GM19328 (cell line): ENCODE data around the gene RGPD3.
"Not testable (repeated sequence)": the region's sequence is repeated elsewhere in the genome, so short reads cannot be mapped to it uniquely, and the experiment has no call there.

Experiments used
- ATAC-seq: cut with Tn5 transposase; IDR thresholded peaks from one replicate; pipeline ENCODE4 v1.9.1; 2021; ENCODE audit warnings: mild to moderate bottlenecking, moderate library complexity; ENCODE audit not compliant: unreplicated experiment

RGPD3 gene

DNA sequence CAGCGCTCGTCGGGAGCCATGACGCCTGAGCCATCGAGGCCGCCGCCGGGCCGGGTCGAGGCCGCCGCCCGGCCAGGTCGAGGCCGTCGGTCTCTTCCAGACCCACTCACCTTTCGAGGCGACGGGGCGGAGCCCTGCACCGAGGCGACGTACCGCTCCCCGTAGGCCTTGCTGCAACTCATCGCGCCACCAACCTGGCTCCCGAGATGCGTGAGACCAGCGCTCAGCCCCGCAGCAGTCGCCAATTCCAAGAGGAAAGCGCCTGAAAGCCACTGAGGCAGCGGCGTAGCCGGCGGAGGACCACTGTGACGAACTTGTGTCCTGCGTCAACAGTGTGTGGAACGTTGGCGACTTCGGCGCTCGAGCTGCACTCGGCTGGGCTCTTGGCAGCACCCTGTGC is at the start of gene RGPD3:
TSS of gene RGPD3 (minus strand) at position 307 of the 400 bp plus-strand sequence. CDS start at position 182, 125 bp downstream.
- not testable (repeated sequence) for ATAC-seq

DNA sequence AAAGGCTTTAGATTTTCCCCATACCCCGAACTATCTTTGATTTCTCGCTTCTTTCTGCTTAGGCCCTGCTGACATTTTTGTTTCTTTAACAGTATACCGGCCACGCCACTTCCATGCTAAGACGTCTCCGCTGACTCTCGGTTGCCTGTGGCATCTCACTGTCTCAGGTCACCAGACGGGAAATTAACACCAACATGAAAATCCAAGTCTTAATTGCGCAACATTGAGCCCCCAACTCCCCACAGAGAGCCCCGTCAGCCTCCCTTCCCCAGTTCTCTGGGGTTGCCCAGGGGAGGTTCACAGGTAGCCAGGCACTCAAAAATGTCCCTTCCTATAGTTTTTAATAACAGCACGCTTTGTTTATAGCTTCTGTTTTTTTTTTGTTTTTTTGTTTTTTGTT is 49.1 kb upstream of the RGPD3 start:
- ATAC-seq, result no peak

DNA sequence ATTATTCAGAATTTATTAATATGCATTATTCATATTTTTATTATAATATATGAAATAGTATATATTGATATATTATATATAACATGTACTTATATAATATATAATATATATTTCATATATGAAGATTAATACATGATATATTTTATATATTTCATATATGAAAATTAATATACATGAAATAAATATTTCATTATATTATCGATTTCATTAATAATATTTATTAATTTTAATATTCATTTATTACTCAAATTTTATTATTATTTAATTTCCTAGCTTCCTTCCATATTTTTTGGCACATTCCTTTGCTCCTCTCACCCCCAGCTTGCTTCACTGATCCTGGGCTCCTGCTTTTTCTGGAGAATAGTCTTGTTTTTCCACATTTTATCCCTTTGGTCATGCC is 48.7 kb upstream of the RGPD3 start:
- no peak for ATAC-seq

DNA sequence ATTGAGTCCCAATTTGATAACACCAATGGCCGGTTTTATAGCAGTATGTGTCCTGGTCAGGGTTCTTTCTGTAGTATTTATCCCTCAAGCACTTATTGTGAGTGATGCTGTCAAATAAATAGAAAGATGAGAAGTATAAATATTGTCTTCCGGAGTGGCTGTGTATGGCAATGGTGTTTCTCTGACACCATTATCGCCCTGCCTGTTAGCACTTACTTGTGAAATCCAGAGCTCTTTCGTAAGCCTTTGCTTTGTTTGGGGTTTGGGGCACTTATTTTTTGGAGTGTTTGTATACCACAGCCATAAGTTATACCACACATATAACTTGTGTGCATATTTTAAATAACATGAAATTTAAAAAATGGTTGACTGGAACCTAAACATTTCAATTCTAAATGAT is 48.2 kb upstream of the RGPD3 start:
- ATAC-seq, result no peak

DNA sequence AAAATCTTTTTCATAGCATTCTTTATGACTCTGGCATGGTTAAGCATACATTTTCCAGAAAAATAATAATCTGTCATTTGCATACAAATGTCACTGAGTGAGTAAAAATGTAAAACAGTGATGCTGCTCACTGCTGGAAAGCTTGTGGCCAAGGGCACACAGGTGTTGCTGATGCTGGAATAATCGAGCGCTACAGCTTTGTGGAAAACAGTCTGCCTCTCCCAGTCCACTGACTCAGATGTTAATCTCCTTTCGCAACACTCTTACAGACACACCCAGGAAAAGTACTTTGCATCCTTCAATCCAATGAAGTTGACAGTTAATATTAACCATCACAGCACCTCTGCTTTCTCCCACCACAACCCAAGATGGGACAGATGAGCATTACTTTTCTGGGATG is 46.6 kb upstream of the RGPD3 start:
- not testable (repeated sequence) for ATAC-seq

DNA sequence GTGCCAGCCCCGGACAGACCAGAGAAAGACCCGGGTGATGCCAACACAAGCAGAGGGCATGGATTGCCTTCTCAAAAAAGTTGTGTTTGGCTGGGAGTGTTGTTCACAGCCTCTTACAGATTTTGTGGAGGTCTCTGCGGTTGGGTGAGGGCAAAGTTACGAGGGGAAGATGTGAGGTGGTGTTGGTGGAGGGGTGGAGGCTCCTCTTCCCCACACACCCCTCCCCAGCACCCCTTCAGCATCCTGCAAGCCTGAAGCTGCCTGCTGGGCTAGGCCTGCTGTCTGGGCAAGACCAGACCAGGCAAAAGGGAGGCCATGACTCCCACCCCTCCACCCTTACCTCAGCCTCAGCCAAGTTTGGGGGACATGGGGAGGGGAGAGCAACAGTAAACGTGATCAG is 45.2 kb upstream of the RGPD3 start:
- not testable (repeated sequence) for ATAC-seq

DNA sequence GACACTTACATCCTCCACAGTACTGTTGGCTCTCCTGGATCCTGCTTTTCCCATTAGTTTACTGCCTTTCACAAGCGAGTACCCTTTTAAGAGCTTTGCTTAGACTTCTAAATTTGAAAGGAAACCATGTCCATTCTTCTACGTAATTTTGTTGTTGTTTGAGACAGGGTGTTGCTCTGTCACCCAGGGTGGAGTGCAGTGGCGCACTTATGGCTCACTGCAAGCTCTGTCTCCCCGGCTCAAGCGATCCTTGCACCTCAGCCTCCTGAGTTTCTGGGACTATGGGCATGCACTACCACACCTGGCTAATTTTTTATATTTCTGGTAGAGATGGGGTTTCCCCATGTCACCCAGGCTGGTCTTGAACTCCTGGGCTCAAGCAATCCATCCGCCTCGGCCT is 43.7 kb upstream of the RGPD3 start:
- ATAC-seq, result not testable (repeated sequence)

DNA sequence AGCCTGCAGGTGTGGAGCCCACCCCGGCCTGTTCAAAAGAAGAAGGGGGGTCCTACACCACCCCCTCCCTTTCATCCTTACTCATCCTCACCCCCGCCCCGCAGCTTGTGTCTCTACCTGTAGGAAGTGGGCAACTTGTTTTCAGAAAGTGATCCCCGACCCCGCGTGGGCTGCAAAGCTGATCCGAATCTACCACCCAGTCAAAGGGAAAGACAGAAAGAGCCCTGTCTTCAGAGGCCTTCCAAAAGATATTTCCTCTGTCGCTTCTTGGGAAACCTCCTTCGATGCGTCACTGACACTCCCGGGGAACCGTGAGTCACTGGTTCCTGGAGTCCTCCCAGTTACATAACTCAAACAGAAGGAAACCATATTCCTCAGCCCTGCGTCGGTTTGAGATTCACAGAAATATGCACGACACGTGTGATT is 43.3 kb upstream of the RGPD3 start:
- not testable (repeated sequence) for ATAC-seq

DNA sequence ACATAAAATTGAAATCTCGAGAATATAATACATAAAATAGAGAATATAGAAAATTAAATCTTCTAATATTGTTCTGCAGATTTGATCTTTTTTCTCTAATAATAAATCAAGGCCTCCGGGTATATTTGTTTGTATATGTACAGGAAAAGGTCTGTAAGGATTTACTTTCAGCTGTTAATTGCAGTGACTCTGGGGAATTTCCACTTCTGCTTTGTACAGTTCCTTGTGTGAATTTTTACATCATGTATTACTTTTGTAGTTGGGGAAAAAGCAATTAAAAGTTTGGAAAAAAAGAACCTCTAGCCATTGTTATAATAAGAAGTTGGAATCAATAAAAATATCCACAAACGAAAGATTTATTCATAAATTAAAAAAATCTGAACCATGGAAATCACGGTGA is 42.6 kb upstream of the RGPD3 start:
- not testable (repeated sequence) for ATAC-seq

DNA sequence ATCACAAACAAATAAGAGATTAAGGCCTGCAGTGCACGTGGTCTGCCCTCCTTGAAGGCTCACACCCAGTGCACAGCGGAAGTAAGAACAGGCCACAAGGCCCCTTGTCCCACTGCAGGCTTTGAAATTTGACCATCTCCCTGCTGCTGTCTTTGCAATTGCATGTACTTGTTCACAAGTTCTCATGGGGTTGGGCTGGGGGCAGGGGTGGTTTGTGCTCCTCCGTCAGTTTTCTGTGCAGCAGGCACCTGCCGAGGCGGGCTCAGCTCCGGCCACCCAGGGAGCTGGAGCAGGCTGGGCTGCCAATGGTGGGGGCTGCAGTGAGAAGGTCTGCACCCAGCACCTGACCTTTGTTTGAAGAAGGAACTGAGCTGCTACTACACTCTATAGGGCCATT is 41.2 kb upstream of the RGPD3 start:
- not testable (repeated sequence) for ATAC-seq

DNA sequence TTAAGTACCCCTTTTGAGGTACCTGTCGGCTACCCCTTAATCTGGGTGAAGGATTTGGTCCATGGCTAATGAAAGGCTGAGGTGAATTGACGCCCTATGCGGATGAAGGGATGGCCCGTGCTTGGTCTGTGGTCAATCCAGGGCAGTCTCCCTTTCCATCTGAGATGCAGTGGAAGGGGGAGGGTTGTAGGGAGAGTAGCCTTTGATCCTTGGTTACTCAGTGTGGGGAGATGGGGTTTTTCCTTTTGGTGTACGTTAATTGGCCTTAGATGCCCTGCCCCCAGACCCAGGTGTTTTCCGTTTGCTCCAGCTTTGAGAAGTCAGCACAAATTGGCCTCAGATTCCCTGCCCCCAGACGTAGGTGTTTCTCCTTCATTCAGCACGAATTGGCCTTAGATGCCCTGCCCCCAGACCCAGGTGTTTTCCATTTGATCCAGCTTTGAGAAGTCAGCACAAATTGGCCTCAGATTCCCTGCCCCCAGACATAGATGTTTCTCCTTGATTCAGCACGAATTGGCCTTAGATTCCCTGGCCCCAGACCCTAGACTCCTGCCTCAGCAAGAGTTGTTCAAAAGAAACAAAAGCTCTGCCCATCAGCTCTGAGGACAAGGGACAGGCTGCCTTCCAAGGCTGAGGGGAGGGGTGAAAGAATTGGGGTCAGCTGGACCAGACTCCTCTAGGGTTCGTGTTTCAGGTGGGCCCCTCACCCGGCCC is 40.6 kb upstream of the RGPD3 start:
- not testable (repeated sequence) for ATAC-seq

DNA sequence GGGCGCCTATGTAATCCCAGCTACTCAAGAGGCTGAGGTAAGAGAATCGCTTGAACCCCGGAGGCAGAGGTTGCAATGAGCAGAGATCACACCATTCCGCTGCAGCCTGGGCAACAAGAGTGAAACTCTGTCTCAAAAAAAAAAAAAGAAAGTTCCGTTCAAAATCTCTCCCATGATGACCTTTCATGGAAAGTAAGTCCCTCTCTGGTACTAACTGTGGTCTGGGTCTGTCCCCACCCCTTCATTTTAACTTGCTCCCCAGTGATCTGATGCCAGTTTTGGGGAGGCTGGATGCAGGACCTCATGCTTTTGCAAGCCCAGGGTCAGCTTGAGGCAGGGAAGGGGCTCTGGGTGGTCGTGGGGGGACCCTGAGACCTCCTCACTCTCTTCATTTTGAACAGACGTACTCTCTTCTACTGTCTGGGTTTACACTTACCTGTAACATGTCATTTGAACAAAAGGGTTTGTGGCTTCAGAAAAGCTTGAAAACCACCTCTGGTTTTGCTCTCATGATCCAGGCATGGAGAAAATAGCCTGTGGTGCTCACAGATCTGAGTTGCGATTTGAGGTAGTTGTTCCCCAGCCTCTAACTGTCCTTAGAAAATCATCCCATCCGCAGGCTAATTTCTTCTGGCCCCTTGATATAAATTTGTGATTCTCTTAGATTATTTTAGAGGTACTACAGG is 37.9 kb upstream of the RGPD3 start:
- not testable (repeated sequence) for ATAC-seq

DNA sequence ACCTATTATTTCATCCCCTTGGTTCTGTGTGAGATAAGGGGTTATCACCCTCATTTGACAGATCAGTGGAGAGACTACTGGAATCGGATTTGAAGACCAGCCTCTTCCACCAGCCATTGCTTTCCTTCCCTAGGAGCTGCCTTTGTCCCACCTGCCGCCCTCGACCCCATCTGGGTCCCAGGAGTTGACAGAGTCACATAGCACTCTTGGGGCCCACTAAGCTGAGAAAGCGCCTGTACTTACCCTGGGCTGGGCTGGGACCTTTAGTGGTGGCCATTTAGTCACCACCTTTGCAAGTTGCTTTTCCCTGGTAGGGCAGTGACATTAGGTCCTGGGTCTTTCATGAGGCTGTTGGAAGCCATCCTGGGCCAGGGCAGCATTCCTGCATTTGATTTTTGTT is 36.6 kb upstream of the RGPD3 start:
- ATAC-seq, result not testable (repeated sequence)

DNA sequence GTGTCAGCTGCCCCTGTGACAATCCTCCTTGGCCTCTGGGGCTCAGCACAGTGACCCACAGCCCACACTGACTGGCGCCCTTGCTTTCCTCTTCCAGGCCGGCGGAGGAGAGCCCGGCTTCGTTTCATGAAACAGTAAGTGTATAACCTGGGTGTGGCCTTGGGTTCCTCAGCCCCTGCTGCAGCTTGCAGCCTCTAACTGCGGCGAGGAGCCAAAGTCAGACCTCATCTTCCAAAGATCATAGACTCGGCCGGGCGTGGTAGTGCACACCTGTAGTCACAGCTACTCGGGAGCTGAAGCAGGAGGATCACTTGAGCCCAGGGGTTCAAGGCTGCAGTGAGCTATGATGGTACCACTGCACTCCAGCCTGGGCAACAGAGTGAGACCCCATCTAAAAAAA is 36.0 kb upstream of the RGPD3 start:
- ATAC-seq, result not testable (repeated sequence)

DNA sequence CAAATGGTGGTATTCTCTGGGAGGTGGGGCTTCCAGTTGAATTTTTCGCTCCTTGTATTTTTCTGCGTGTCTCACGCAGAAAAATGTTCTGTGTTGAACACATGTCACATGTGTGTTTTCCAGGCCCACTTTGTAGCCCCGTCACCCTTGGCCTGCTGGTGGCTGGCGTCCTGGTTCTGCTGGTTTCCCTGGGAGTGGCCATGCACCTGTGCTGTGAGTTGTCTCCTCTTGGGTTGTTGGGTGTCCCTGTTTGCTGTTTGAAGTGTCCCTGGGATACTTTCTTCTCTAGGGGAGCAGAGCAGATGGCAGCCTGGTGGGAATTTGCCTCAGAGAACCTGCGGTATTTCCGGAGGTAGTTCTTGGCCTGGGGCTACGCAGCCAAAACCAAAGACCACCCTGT is 34.1 kb upstream of the RGPD3 start:
- not testable (repeated sequence) for ATAC-seq

DNA sequence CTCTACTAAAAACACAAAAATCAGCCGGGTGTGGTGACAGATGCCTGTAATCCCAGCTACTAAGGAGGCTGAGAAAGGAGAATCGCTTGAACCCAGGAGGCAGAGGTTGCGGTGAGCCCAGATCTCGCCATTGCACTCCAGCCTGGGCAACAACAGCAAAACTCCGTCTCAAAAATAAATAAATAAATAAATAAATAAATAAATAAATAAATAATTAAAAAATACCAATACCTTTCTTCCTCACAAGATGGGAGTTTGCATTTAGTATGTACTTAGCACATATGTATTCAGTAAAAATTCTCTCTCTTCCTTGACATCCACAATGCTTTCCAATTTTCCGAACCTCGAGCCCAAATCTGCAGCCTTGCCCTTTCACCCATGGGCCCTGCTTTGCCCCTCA is 32.1 kb upstream of the RGPD3 start:
- not testable (repeated sequence) for ATAC-seq

DNA sequence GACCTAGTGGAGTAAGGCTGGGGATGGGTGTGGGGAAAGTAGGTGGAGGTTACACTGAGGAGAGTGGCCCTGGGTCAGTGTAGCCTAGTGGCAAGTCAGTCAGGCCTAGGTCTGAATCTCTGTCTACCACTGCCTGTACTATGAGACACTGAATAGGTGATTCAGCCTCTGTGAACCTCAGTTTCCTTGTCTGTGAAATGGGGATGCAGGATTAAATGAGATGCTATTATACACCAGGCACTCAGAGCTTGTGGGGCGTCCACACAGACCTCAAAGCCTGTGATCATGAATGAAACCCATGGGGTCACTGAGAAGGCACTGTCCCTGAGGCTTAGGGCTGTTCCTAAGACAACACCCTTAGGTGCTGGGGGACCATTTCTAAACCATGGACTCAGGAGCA is 30.3 kb upstream of the RGPD3 start:
- not testable (repeated sequence) for ATAC-seq

DNA sequence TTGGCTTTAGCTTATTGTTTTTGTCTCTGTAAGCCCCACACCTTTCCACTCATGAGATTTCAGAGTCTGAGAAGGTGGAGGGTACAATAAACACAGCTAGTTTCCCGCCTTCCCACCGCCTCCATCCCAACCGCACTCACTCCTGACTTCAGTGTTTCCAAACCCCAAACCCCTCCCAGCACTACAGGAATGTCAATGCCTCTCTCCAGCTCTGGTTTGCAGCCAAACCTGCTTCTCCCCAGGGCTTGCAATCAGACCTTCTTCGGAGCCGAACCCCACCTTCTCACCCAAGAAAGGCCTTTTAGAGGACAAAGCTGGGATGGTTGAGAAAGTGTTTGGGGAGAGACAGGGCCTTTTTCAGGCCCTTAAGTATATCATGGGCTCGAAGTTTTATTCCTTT is 24.7 kb upstream of the RGPD3 start:
- not testable (repeated sequence) for ATAC-seq

DNA sequence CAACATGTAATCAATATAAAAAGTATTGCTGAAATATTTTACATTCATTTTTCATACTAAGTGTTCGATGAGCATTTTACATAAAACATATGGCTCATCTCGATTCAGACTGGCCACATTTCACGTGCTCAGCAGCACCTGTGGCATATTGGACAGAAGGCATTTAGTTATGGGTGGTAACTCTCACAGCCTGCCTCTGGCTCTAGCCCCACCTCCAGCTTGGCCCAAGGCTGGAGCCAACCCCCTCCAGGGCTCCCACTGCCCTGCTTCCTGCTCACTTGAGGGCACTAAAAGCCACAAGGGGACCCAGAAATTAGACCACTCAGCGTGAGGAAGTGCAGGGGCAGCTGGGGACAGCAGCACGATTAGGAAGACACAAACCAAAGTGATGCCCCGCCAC is 24.2 kb upstream of the RGPD3 start:
- ATAC-seq, result not testable (repeated sequence)

DNA sequence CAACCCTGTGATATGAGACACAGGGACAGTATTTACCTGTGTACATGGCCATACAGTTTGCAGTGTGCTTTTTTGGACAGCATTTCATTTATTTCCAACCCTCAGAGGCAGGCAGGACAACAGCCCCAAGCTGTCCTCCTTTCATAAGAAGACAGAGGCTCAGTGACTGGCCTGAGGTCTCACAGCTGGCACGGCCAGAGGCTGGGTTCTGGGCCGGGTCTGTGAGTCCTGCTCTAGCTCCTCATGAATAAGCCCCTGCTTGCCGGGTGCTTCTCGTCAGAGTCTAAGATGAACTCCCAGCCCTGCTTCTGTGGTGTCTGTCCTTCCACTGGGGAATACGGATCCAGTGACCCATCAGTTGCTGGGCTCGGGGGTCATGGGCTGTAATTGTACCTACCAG is 21.5 kb upstream of the RGPD3 start:
- not testable (repeated sequence) for ATAC-seq

DNA sequence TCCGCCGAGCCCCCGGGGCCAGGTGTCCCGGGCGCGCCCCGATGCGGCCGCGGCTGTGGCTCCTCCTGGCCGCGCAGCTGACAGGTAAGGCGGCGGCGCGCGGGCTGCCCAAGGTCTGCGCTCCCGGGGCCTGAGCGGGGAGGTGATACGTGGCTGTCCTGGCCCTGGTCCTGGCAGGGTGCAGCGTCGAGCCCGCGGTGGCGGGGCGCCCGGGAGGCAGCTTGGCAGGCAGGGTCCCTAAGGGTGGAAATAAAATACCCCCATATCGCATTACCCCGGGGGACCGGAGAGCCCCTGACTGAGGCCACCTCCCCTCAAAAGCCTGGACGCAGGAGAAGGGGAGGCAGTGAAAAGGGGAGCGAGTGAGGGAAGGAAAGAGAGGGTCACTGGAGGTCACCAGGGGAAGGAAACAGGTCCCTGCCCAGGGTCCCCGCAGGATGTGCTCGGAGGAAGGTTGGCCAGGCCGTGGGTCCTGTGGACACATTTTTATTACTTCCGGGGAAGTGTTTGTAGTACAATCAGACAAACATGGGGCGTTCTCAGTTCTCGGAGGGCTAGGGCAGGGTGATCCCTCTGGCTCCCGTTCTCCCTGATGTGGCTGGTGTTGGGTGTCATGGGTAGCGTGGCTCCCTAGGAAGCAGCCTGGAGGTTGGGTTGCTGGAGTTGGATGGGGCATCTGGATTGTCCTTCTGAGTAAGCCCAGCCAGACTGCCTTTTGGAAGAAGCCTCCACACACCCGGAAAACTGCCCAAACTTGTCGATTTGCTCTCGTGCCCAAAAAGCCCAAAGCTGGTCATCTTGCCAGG is 19.4 kb upstream of the RGPD3 start:
- not testable (repeated sequence) for ATAC-seq
